Liver (tissue), 9 donors: ENCODE results near the gene PHTF2. TPM values are rescaled to one million over a fixed set of nuclear protein-coding genes. Genes with fewer than 3 reads are reported as not detected.

ENCODE experiments used
- DNase-seq: peaks from one replicate; pipeline ENCODE4 v3.0.0-alpha.2; 2017; ENCODE audit warnings: low spot score
- H3K27ac ChIP-seq, 2 donors: one replicate each; pipeline ENCODE4 v1.7.0; 2013; ENCODE audit warnings: inconsistent platforms in 2 of 2, low read length in 2 of 2, control low read depth in 1 of 2, low read depth in 1 of 2, mild to moderate bottlenecking in 1 of 2
- H3K27me3 ChIP-seq, 4 donors: one replicate each; pipeline versions ENCODE4 v1.6.1 to v1.7.0; 2013; ENCODE audit warnings: low read length in 3 of 4, inconsistent platforms in 1 of 4, mild to moderate bottlenecking in 1 of 4, moderate library complexity in 1 of 4; ENCODE audit not compliant: control insufficient read depth in 4 of 4, insufficient read depth in 4 of 4
- H3K36me3 ChIP-seq, 4 donors: one replicate each; pipeline versions ENCODE4 v1.6.1 to v1.7.0; 2013; ENCODE audit warnings: low read length in 3 of 4, mild to moderate bottlenecking in 3 of 4, low read depth in 1 of 4, moderate library complexity in 1 of 4; ENCODE audit not compliant: control insufficient read depth in 4 of 4, insufficient read depth in 3 of 4
- H3K4me1 ChIP-seq, 4 donors: one replicate each; pipeline versions ENCODE4 v1.6.1 to v1.7.0; 2013; ENCODE audit warnings: low read length in 3 of 4, mild to moderate bottlenecking in 3 of 4, moderate library complexity in 1 of 4; ENCODE audit not compliant: control insufficient read depth in 4 of 4, insufficient read depth in 4 of 4
- H3K4me3 ChIP-seq, 3 donors: one replicate each; pipeline versions ENCODE4 v1.6.1 to v1.7.0; 2013; ENCODE audit warnings: low read length in 3 of 3, control low read depth in 1 of 3, low read depth in 1 of 3, mild to moderate bottlenecking in 1 of 3
- H3K9ac ChIP-seq, 2 donors: one replicate each; pipeline ENCODE4 v1.7.0; 2013; ENCODE audit warnings: low read length in 2 of 2, mild to moderate bottlenecking in 2 of 2, moderate library complexity in 2 of 2, control low read depth in 1 of 2, low read depth in 1 of 2
- H3K9me3 ChIP-seq, 4 donors: one replicate each; pipeline versions ENCODE4 v1.6.1 to v1.7.0; 2013; ENCODE audit warnings: low read length in 3 of 4; ENCODE audit not compliant: control insufficient read depth in 4 of 4
- EGR1 ChIP-seq, 2 donors: IDR thresholded peaks; 2 replicates each; pipeline ENCODE4 v1.6.1; 2016 to 2018; ENCODE audit warnings: antibody characterized with exemption in 2 of 2, low read depth in 2 of 2
- FOXA1 ChIP-seq: IDR thresholded peaks from 2 replicates; pipeline ENCODE4 v1.6.1; 2016; ENCODE audit warnings: antibody characterized with exemption
- FOXA2 ChIP-seq: IDR thresholded peaks from 2 replicates; pipeline ENCODE4 v1.6.1; 2016; ENCODE audit warnings: antibody characterized with exemption
- GABPA ChIP-seq, 2 donors: IDR thresholded peaks in 1 of 2; conservative IDR thresholded peaks in 1 of 2; 2 replicates each; pipeline ENCODE4 v1.6.1; 2016; ENCODE audit warnings: antibody characterized with exemption in 2 of 2, mild to moderate bottlenecking in 1 of 2, moderate library complexity in 1 of 2
- HNF4G ChIP-seq: IDR thresholded peaks from 2 replicates; pipeline ENCODE4 v1.6.1; 2016; ENCODE audit warnings: antibody characterized with exemption
- JUND ChIP-seq, 2 donors: IDR thresholded peaks; 2 replicates each; pipeline ENCODE4 v1.6.1; 2016; ENCODE audit warnings: antibody characterized with exemption in 2 of 2
- NR2F2 ChIP-seq: IDR thresholded peaks from 2 replicates; pipeline ENCODE4 v1.6.1; 2016; ENCODE audit warnings: antibody characterized with exemption
- RXRA ChIP-seq, 2 donors: IDR thresholded peaks; 2 replicates each; pipeline ENCODE4 v1.6.1; 2017 to 2018; ENCODE audit warnings: antibody characterized with exemption in 2 of 2, mild to moderate bottlenecking in 1 of 2
- SP1 ChIP-seq: IDR thresholded peaks from 2 replicates; pipeline ENCODE4 v1.6.1; 2018; ENCODE audit warnings: antibody characterized with exemption, mild to moderate bottlenecking
- TAF1 ChIP-seq: conservative IDR thresholded peaks from 2 replicates; pipeline ENCODE4 v1.6.1; 2016; ENCODE audit warnings: antibody characterized with exemption, mild to moderate bottlenecking
- YY1 ChIP-seq: IDR thresholded peaks from 2 replicates; pipeline ENCODE4 v1.6.1; 2016; ENCODE audit warnings: antibody characterized with exemption, mild to moderate bottlenecking
- WGBS: extraction: QIAGEN DNeasy Blood & Tissue Kit; methylation state at CpG from one replicate; pipeline ENCODE4 v1.1.7; 2013; 5-methylcytosine and 5-hydroxymethylcytosine counted together
- polyA plus RNA-seq, 2 donors: library from polyadenylated mRNA; stranded (reverse) in 1 of 2; unstranded in 1 of 2; fragments of 200-250 nt in 1 of 2; fragments of >200 nt in 1 of 2; fragmentation: Nextera tagmentation in 1 of 2; extraction: Ambion mirVana in 1 of 2; gene quantifications; one replicate each; pipeline versions ENCODE4 v1.2.1 to v1.2.3, GENCODE V29; 2013 to 2015
- total RNA-seq, 2 donors: library from RNA; depleted of rRNA; stranded (reverse); fragments of >200 nt; gene quantifications; one replicate each; pipeline ENCODE4 v1.2.3, GENCODE V29; 2014
- TF ChIP-seq, protein P1 (sequence below): IDR thresholded peaks from 2 replicates; pipeline ENCODE4 v1.6.1; 2016; ENCODE audit warnings: antibody characterized with exemption
- TF ChIP-seq, protein P2 (sequence below): fragments of 150-350 bp; IDR thresholded peaks from 2 replicates; pipeline ENCODE4 v1.5.1; 2017; ENCODE audit warnings: improper control_type of control experiment, low read depth, low read length; ENCODE audit not compliant: missing input control
- TF ChIP-seq, protein P3 (sequence below): IDR thresholded peaks from 2 replicates; pipeline ENCODE4 v1.6.1; 2016; ENCODE audit warnings: antibody characterized with exemption
- TF ChIP-seq, protein P4 (sequence below): IDR thresholded peaks from 2 replicates; pipeline ENCODE4 v1.6.1; 2016; ENCODE audit warnings: antibody characterized with exemption
- TF ChIP-seq, protein P5 (sequence below): IDR thresholded peaks from 2 replicates; pipeline ENCODE4 v1.6.1; 2016; ENCODE audit warnings: antibody characterized with exemption, mild to moderate bottlenecking
- donor health status: healthy.
- donor health status: healthy.
- donor health status: healthy.
- donor health status: healthy.
- donor health status: healthy.

PHTF2 gene
- total and polyA plus RNA-seq, 4 donors, result 2.2 to 7.3 (median 4.7) TPM

DNA sequence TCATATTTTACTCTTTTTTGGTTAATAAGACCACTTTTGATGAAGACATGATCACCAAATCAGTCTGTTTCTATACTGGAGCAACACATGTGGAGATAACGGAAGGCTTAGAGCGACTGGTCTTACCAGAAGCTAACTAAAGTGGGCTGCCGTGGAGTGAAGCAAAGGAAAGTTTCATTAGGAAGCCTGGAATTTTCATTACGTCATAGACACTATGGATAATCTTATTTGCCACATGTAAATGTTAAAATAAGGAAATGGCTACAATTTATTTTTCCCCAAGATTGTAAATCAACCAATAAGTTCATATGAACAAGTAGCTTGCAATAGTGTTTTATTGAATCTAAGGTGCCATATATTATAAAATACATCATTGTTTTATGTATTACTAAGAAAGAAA is 185.4 kb downstream of the PHTF2 start:
- H3K27ac ChIP-seq, result no peak overlapping the region
- H3K4me3 ChIP-seq, result no peak overlapping the region
- DNase-seq, result no peak
- H3K27me3 ChIP-seq, result no peaks in the 10 kb centered on the region
- H3K36me3 ChIP-seq, result no peaks in the 10 kb centered on the region
- WGBS, result 95% methylated on average over 4 of the region's 4 CpGs
- no peak overlapping the region for H3K9ac ChIP-seq
- no peaks in the 10 kb centered on the region for H3K4me1 ChIP-seq
- no peaks in the 10 kb centered on the region for H3K9me3 ChIP-seq
- TF ChIP-seq YY1, result no peak
- no peak for TF ChIP-seq HNF4G
- TF ChIP-seq GABPA (IDR thresholded peaks at IDR 0.05 in 1 of 2, conservative IDR thresholded peaks at IDR 0.05 in 1 of 2), result no peak
- no peak for TF ChIP-seq SP1
- TF ChIP-seq, protein P1, sequence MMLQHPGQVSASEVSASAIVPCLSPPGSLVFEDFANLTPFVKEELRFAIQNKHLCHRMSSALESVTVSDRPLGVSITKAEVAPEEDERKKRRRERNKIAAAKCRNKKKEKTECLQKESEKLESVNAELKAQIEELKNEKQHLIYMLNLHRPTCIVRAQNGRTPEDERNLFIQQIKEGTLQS, result no peak
- no peak for TF ChIP-seq EGR1 (IDR thresholded peaks at IDR 0.05; ENCODE audit: low read depth in 2 of 2)
- TF ChIP-seq TAF1, result no peak
- TF ChIP-seq, protein P2, sequence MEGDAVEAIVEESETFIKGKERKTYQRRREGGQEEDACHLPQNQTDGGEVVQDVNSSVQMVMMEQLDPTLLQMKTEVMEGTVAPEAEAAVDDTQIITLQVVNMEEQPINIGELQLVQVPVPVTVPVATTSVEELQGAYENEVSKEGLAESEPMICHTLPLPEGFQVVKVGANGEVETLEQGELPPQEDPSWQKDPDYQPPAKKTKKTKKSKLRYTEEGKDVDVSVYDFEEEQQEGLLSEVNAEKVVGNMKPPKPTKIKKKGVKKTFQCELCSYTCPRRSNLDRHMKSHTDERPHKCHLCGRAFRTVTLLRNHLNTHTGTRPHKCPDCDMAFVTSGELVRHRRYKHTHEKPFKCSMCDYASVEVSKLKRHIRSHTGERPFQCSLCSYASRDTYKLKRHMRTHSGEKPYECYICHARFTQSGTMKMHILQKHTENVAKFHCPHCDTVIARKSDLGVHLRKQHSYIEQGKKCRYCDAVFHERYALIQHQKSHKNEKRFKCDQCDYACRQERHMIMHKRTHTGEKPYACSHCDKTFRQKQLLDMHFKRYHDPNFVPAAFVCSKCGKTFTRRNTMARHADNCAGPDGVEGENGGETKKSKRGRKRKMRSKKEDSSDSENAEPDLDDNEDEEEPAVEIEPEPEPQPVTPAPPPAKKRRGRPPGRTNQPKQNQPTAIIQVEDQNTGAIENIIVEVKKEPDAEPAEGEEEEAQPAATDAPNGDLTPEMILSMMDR, result no peak
- TF ChIP-seq, protein P3, sequence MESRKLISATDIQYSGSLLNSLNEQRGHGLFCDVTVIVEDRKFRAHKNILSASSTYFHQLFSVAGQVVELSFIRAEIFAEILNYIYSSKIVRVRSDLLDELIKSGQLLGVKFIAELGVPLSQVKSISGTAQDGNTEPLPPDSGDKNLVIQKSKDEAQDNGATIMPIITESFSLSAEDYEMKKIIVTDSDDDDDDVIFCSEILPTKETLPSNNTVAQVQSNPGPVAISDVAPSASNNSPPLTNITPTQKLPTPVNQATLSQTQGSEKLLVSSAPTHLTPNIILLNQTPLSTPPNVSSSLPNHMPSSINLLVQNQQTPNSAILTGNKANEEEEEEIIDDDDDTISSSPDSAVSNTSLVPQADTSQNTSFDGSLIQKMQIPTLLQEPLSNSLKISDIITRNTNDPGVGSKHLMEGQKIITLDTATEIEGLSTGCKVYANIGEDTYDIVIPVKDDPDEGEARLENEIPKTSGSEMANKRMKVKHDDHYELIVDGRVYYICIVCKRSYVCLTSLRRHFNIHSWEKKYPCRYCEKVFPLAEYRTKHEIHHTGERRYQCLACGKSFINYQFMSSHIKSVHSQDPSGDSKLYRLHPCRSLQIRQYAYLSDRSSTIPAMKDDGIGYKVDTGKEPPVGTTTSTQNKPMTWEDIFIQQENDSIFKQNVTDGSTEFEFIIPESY, result no peak
- TF ChIP-seq, protein P4, sequence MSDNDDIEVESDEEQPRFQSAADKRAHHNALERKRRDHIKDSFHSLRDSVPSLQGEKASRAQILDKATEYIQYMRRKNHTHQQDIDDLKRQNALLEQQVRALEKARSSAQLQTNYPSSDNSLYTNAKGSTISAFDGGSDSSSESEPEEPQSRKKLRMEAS, result no peak
- TF ChIP-seq FOXA1, result no peak

DNA sequence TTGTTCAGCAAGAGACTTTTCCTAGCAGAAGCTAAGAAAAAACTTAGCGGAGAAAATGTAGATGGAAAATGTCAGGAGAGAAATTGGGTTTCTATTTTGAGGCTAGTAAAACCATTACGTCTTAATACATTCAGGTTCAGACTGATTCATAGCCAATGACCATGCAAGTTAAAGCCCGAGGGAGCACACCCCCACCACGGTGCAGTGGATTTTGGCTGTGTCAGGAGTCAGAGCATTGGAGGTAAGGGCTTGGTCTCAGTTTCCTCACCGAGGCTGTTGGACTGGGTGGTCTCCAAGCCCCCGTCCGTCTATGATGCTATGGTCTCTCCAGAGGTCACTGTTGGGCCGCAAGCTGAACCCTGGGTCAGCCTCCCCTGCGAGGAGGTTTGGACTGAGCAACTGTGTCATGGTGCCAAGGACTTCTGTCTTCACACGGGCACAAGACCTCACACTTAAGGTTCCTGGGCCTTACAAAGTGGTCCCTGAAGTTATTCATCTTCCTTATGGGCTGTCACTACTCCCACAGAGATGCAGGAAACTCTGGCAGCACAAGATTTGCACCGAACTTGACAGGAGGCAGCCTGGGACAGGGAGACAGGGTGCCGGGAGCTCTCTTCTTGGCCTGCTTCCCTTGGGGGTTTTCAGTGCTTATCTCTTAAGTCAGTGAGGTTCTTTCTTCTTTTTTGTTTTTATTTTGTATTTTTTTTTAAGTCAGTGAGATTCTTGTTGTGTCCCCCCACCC is 186.8 kb downstream of the PHTF2 start:
- no peak overlapping the region for H3K4me3 ChIP-seq
- 78% methylated on average over 12 of the region's 12 CpGs for WGBS
- H3K9ac ChIP-seq, result no peak overlapping the region
- no peaks in the 10 kb centered on the region for H3K27me3 ChIP-seq
- H3K36me3 ChIP-seq, result no peaks in the 10 kb centered on the region
- no peak for DNase-seq
- no peaks in the 10 kb centered on the region for H3K4me1 ChIP-seq
- no peaks in the 10 kb centered on the region for H3K9me3 ChIP-seq
- H3K27ac ChIP-seq, result no peak overlapping the region
- TF ChIP-seq, protein P5, sequence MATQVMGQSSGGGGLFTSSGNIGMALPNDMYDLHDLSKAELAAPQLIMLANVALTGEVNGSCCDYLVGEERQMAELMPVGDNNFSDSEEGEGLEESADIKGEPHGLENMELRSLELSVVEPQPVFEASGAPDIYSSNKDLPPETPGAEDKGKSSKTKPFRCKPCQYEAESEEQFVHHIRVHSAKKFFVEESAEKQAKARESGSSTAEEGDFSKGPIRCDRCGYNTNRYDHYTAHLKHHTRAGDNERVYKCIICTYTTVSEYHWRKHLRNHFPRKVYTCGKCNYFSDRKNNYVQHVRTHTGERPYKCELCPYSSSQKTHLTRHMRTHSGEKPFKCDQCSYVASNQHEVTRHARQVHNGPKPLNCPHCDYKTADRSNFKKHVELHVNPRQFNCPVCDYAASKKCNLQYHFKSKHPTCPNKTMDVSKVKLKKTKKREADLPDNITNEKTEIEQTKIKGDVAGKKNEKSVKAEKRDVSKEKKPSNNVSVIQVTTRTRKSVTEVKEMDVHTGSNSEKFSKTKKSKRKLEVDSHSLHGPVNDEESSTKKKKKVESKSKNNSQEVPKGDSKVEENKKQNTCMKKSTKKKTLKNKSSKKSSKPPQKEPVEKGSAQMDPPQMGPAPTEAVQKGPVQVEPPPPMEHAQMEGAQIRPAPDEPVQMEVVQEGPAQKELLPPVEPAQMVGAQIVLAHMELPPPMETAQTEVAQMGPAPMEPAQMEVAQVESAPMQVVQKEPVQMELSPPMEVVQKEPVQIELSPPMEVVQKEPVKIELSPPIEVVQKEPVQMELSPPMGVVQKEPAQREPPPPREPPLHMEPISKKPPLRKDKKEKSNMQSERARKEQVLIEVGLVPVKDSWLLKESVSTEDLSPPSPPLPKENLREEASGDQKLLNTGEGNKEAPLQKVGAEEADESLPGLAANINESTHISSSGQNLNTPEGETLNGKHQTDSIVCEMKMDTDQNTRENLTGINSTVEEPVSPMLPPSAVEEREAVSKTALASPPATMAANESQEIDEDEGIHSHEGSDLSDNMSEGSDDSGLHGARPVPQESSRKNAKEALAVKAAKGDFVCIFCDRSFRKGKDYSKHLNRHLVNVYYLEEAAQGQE, result no peak
- no peak for TF ChIP-seq RXRA (IDR thresholded peaks at IDR 0.05)
- no peak for TF ChIP-seq JUND (IDR thresholded peaks at IDR 0.05)
- TF ChIP-seq, protein P4, result no peak
- TF ChIP-seq, protein P2, result no peak
- TF ChIP-seq NR2F2, result no peak
- no peak for TF ChIP-seq EGR1 (IDR thresholded peaks at IDR 0.05; ENCODE audit: low read depth in 2 of 2)
- TF ChIP-seq, protein P1, result no peak
- no peak for TF ChIP-seq TAF1
- TF ChIP-seq YY1, result no peak
- TF ChIP-seq FOXA2, result no peak
